Aorta (tissue), 5 donors: ENCODE results near the gene RUNX3. TPM values are rescaled to one million over a fixed set of nuclear protein-coding genes. Genes with fewer than 3 reads are reported as not detected.
"Not testable (repeated sequence)": the region's sequence is repeated elsewhere in the genome, so short reads cannot be mapped to it uniquely, and the experiment has no call there.

Experiments used
- ATAC-seq: fragments of 200-7000 bp; cut with Tn5 transposase; one replicate; pipeline ENCODE4 v1.9.1; 2022; ENCODE audit warnings: moderate library complexity; ENCODE audit not compliant: low FRiP score
- DNase-seq, 2 donors: peaks; one replicate each; pipeline ENCODE4 v3.0.0-alpha.2; 2020
- H3K27ac ChIP-seq, 2 donors: one replicate each; pipeline ENCODE4 v1.5.1; 2013; ENCODE audit warnings: low read length in 2 of 2, mild to moderate bottlenecking in 2 of 2, moderate library complexity in 2 of 2, control low read depth in 1 of 2, inconsistent platforms in 1 of 2, low read depth in 1 of 2
- H3K27me3 ChIP-seq, 2 donors: one replicate each; pipeline ENCODE4 v1.6.1; 2013; ENCODE audit warnings: control low read depth in 1 of 2, low read length in 1 of 2, mild to moderate bottlenecking in 1 of 2, moderate library complexity in 1 of 2; ENCODE audit not compliant: insufficient read depth in 2 of 2, control insufficient read depth in 1 of 2
- H3K36me3 ChIP-seq, 2 donors: one replicate each; pipeline ENCODE4 v1.6.1; 2013; ENCODE audit warnings: control low read depth in 1 of 2, low read length in 1 of 2, mild to moderate bottlenecking in 1 of 2; ENCODE audit not compliant: insufficient read depth in 2 of 2, control insufficient read depth in 1 of 2
- H3K4me1 ChIP-seq, 2 donors: one replicate each; pipeline ENCODE4 v1.6.1; 2013; ENCODE audit warnings: low read length in 2 of 2, control low read depth in 1 of 2, mild to moderate bottlenecking in 1 of 2, moderate library complexity in 1 of 2; ENCODE audit not compliant: insufficient read depth in 2 of 2, control insufficient read depth in 1 of 2
- H3K4me3 ChIP-seq, 2 donors: one replicate each; pipeline ENCODE4 v1.5.1; 2013; ENCODE audit warnings: low read length in 2 of 2, control low read depth in 1 of 2, mild to moderate bottlenecking in 1 of 2
- H3K9me3 ChIP-seq: one replicate; pipeline ENCODE4 v1.6.1; 2013; ENCODE audit warnings: mild to moderate bottlenecking, low read length; ENCODE audit not compliant: control insufficient read depth
- WGBS, 2 donors: extraction: QIAGEN DNeasy Blood & Tissue Kit; methylation state at CpG; one replicate each; pipeline ENCODE4 v1.1.7; 2013; 5-methylcytosine and 5-hydroxymethylcytosine counted together
- intact Hi-C, 2 donors: fragments of 100-400 bp; cut with DNase I; formaldehyde crosslinking; loops; one replicate each; pipeline versions ENCODE4 v1.14.2 to v1.15.0; 2022
- long read RNA-seq, 2 donors: library from polyadenylated mRNA; unstranded; transcript quantifications; one replicate each; pipeline ENCODE4 v2.0.0, GENCODE V29; 2020 to 2021
- polyA plus RNA-seq, 2 donors: library from polyadenylated mRNA; stranded (reverse); fragments of 200-250 nt; gene quantifications; one replicate each; pipeline ENCODE4 v1.2.3, GENCODE V29; 2013
- total RNA-seq, 2 donors: library from RNA; stranded (reverse); fragmentation: NEBNext Ultra II Directional; extraction: Animal tissue kit (Norgen Biotek cat#: 25700); gene quantifications; one replicate each; pipeline ENCODE4 v1.2.1, GENCODE V29; 2021
- donor health status: healthy with polysubstance abuse.
- donor health status: Bipolar disorder and iron deficiency.
- donor health status: DM: no; HTN: no; CAD: no.
- donor health status: DM: no; HTN: no; CAD: no.
- donor health status: DM: yes; HTN: yes; CAD: no.

RUNX3 gene
- 1 to 10 TPM; 2.9 to 4.4 TPM for total RNA-seq
- 1 to 10 TPM; 1.1 to 1.3 TPM for polyA plus RNA-seq
- long read RNA-seq, donor 1, partial matches to known transcripts: 1 of 5 reads
- long read RNA-seq, donor 1, other reads (novel, unspliced or antisense): 2 of 5 reads
- long read RNA-seq, donor 2, partial matches to known transcripts: 0 of 4 reads
- long read RNA-seq, donor 2, other reads (novel, unspliced or antisense): 2 of 4 reads

GRCh38 chr1:24930260-24931145 is at the start of gene RUNX3:
TSS of gene RUNX3 (minus strand) at chr1:24930276. CDS start at chr1:24929868, 408 bp downstream.
- Histone ChIP-seq H3K4me3 (peak within 1 kb of the TSS; percentile 4 to 31), H3K4me1 (no peaks in the 10 kb centered on the region), H3K27me3 (no peaks in the 10 kb centered on the region), H3K9me3 (no peaks in the 10 kb centered on the region), H3K36me3 (no peaks in the 10 kb centered on the region), H3K27ac (no peak within 1 kb of the TSS)
- DNase-seq: peak; percentile 87 to 88
- intact Hi-C loops: loop anchor here in 1 of 2 donors (5.0 to 10.0 kb wide), 3 partner anchors 107 to 274 kb away; no protein-coding TSS in a partner anchor
- ATAC-seq: peak; percentile 68
- 9% methylated on average over 71 to 88 of the region's 88 CpGs for WGBS, 2 donors

- H3K4me1 ChIP-seq, ATAC-seq, H3K27ac ChIP-seq, H3K27me3 ChIP-seq, H3K36me3 ChIP-seq, H3K9me3 ChIP-seq, intact Hi-C loops, H3K4me3 ChIP-seq: not testable (repeated sequence)
- DNase-seq: peak in 1 of 2 donors; percentile 11
- 81 to 82% methylated on average over 4 of the region's 4 CpGs for WGBS, 2 donors
Measured at GRCh38 chr1:24979232-24979631, 49.2 kb upstream of the RUNX3 start.

- Histone ChIP-seq H3K27me3 (no peaks in the 10 kb centered on the region), H3K27ac (no peak overlapping the region), H3K4me1 (no peaks in the 10 kb centered on the region), H3K9me3 (peaks cover 7% of the 10 kb centered on the region), H3K4me3 (no peak overlapping the region), H3K36me3 (no peaks in the 10 kb centered on the region)
- ATAC-seq (no peak), DNase-seq (peak in 1 of 2 donors; percentile 16)
- WGBS, 2 donors: 64 to 65% methylated on average over 9 of the region's 9 CpGs
- intact Hi-C loops: no loop called here
Measured at GRCh38 chr1:24978383-24979032, 48.4 kb upstream of the RUNX3 start.

GRCh38 chr1:24975391-24975790 is 45.3 kb upstream of the RUNX3 start:
- Histone ChIP-seq H3K27me3 (no peaks in the 10 kb centered on the region), H3K4me3 (no peak overlapping the region), H3K36me3 (no peaks in the 10 kb centered on the region), H3K4me1 (no peaks in the 10 kb centered on the region), H3K27ac (no peak overlapping the region), H3K9me3 (peaks cover 7% of the 10 kb centered on the region)
- WGBS, 2 donors: 88 to 90% methylated on average over 2 of the region's 2 CpGs
- ATAC-seq (no peak), DNase-seq (no peak)
- intact Hi-C loops: no loop called here

GRCh38 chr1:24973315-24973714 is 43.2 kb upstream of the RUNX3 start:
- DNase-seq: peak in 1 of 2 donors; percentile 28
- WGBS, 2 donors: 68 to 88% methylated on average over 5 of the region's 5 CpGs
- Histone ChIP-seq H3K36me3 (no peaks in the 10 kb centered on the region), H3K27ac (no peak overlapping the region), H3K4me3 (no peak overlapping the region), H3K27me3 (no peaks in the 10 kb centered on the region), H3K9me3 (peaks cover 6% of the 10 kb centered on the region), H3K4me1 (no peaks in the 10 kb centered on the region)
- ATAC-seq: no peak
- intact Hi-C loops: no loop called here

GRCh38 chr1:24972915-24973242 is 42.8 kb upstream of the RUNX3 start:
- intact Hi-C loops: no loop called here
- ATAC-seq: no peak
- H3K27me3 ChIP-seq: no peaks in the 10 kb centered on the region

GRCh38 chr1:24972221-24972914 is 42.3 kb upstream of the RUNX3 start:
- Histone ChIP-seq H3K4me1 (no peaks in the 10 kb centered on the region), H3K9me3 (peaks cover 5% of the 10 kb centered on the region), H3K4me3 (no peak overlapping the region), H3K27ac (no peak overlapping the region), H3K36me3 (no peaks in the 10 kb centered on the region), H3K27me3 (no peaks in the 10 kb centered on the region)
- intact Hi-C loops: no loop called here
- ATAC-seq (no peak), DNase-seq (peak in 1 of 2 donors; percentile 27)
- WGBS, 2 donors: 65 to 72% methylated on average over 8 of the region's 8 CpGs

More at GRCh38 chr1:24972915-24973242, 42.8 kb upstream of the RUNX3 start:
- Histone ChIP-seq H3K27ac (no peak overlapping the region), H3K36me3 (no peaks in the 10 kb centered on the region), H3K9me3 (peaks cover 5% of the 10 kb centered on the region), H3K4me1 (no peaks in the 10 kb centered on the region), H3K4me3 (no peak overlapping the region)
- WGBS, 2 donors: 79 to 96% methylated on average over 6 of the region's 6 CpGs
- DNase-seq: peak in 1 of 2 donors; percentile 33
